22Rv1 (cell line): ENCODE data around the gene TMIGD2.

Experiments used
- CTCF ChIP-seq: fragments of 450-650 bp; IDR thresholded peaks from 2 replicates; pipeline ENCODE4 v1.5.1; 2017; ENCODE audit warnings: mild to moderate bottlenecking
- ZFX ChIP-seq: fragments of 450-650 bp; IDR thresholded peaks from 2 replicates; pipeline ENCODE4 v1.6.1; 2017; ENCODE audit warnings: antibody characterized with exemption, borderline replicate concordance

- no peak for TF ChIP-seq CTCF
- no peak for TF ChIP-seq ZFX
Measured at GRCh38 chr19:4295972-4296771, 6.0 kb downstream of the TMIGD2 start.
